Left ventricle myocardium superior (tissue), 1 donor: ENCODE results near the gene GSTM4. TPM values are rescaled to one million over a fixed set of nuclear protein-coding genes. Genes with fewer than 3 reads are reported as not detected.
"Not testable (repeated sequence)": the region's sequence is repeated elsewhere in the genome, so short reads cannot be mapped to it uniquely, and the experiment has no call there.

Experiments used
- ATAC-seq: fragments of 200-7000 bp; cut with Tn5 transposase; one replicate; pipeline ENCODE4 v1.9.1; 2020; ENCODE audit warnings: mild to moderate bottlenecking, moderate library complexity
- DNase-seq: peaks from one replicate; pipeline ENCODE4 v3.0.0-alpha.2; 2020
- intact Hi-C: fragments of 100-400 bp; cut with micrococcal nuclease; formaldehyde crosslinking; loops from one replicate; pipeline ENCODE4 v1.11.0; 2022
- total RNA-seq: library from RNA; stranded (reverse); fragmentation: NEBNext Ultra II Directional; extraction: Animal tissue kit (Norgen Biotek cat#: 25700); gene quantifications from one replicate; pipeline ENCODE4 v1.2.1, GENCODE V29; 2021
- donor health status: DM: no; HTN: yes; CAD: no; lungs with severe emphysema.

GSTM4 gene
- total RNA-seq, 1 donor from 2014 or later, result 46.5 TPM

- intact Hi-C loops, ATAC-seq, DNase-seq: not testable (repeated sequence)
These were observed 30.0 kb downstream of the GSTM4 start for GRCh38 chr1:109685890-109686289.

DNA sequence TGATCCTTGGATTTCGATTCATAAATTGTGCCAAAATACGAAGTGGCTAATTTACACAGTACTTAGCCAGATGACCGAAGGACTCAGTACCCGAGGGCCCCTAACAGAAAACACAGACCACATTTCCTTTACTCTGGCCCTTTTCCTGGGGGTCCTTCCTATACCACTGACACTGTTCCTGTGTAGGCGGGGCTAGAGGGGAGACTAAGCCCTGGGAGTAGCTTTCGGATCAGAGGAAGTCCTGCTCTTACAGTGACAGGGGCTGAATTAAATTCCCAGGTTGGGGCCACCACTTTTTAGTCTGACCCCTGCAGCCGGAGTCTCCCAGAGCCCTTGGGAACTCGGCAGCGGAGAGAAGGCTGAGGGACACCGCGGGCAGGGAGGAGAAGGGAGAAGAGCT lies 31.2 kb downstream of the GSTM4 start:
- intact Hi-C loops, ATAC-seq, DNase-seq: not testable (repeated sequence)

DNA sequence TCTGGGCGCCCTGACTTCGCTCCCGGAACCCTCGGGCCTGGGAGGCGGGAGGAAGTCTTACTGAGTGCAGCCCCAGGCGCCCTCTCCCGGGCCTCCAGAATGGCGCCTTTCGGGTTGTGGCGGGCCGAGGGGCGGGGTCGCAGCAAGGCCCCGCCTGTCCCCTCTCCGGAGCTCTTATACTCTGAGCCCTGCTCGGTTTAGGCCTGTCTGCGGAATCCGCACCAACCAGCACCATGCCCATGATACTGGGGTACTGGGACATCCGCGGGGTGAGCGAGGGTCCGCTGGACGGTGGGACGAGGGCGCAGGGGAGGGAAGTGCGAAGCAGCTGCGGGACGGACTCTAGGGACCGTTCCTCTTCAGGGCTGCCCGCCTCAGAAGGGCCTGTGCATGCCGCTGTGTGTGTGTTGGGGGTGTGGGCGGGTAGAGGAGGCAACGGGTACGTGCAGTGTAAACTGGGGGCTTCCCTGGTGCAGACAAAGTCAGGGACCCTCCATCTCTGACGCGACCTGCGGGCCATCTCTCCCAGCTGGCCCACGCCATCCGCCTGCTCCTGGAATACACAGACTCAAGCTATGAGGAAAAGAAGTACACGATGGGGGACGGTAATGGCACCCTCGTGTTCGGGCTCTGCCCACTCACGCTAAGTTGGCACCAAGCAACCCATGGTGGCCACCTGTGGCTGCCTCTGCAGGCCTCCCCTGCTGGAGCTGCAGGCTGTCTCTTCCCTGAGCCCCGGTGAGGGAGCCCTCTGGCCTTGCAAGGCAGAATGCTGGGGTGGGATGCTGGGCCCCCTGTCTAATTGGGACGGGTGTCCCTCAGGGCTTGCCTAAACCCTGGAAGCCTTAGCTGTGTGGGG lies 32.0 kb downstream of the GSTM4 start, which contains the start of gene GSTM1:
GSTM1 (plus strand) TSS at position 177 of the 859 bp plus-strand sequence; CDS start at position 234, 57 bp downstream.
- no peak for ATAC-seq
- intact Hi-C loops, result no loop called here
- DNase-seq, result no peak

- ATAC-seq (no peak), DNase-seq (no peak)
- intact Hi-C loops, result no loop called here
These were observed 34.0 kb downstream of the GSTM4 start for GRCh38 chr1:109689844-109690405.

DNA sequence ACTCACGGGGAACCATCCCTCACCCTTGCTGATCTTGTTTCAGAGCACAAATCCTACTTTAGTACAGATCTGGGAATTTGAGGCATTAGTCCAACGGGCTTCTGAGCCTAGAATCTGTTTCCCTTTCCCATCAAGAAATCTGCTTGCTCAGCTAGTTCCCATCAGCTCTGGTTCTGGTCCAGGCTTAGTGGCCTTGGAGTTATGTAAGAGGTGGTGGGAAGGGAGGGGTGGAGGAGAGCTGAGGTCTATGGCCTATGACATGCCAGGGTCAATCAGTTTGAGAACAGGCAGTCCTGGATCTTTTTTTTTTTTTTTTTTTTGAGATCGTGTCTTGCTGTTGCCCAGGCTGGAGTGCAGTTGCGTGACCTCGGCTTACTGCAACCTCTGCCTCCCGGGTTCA lies 35.9 kb downstream of the GSTM4 start:
- no peak for DNase-seq
- ATAC-seq, result no peak
- intact Hi-C loops, result no loop called here

GRCh38 chr1:109694400-109694799 lies 38.5 kb downstream of the GSTM4 start:
- intact Hi-C loops, ATAC-seq: not testable (repeated sequence)

DNA sequence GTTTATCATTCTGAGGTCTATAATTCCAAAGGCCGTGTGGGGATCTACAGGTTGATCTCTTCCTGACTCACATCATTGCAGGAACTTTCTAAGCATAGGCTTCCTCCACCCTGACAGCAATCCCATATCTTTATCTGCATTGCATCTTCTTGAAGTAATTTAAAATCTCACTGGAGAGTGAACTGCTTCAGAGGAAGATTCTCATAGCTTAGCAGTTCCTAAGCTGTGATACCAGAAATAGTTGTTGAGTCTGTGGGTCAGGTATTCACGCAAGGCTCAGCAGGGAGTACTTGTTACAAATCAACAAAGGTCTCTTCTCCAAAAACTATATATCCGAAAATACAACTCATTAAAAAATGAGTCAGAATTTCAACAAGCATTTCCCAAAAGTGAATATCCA lies 39.2 kb downstream of the GSTM4 start:
- ATAC-seq, intact Hi-C loops: not testable (repeated sequence)

More at GRCh38 chr1:109694400-109694799, 38.5 kb downstream of the GSTM4 start:
- not testable (repeated sequence) for DNase-seq

GRCh38 chr1:109697066-109697465 lies 41.2 kb downstream of the GSTM4 start:
- intact Hi-C loops, result no loop called here
- no peak for DNase-seq
- ATAC-seq, result no peak

More for the DNA sequence above, 39.2 kb downstream of the GSTM4 start:
- not testable (repeated sequence) for DNase-seq

DNA sequence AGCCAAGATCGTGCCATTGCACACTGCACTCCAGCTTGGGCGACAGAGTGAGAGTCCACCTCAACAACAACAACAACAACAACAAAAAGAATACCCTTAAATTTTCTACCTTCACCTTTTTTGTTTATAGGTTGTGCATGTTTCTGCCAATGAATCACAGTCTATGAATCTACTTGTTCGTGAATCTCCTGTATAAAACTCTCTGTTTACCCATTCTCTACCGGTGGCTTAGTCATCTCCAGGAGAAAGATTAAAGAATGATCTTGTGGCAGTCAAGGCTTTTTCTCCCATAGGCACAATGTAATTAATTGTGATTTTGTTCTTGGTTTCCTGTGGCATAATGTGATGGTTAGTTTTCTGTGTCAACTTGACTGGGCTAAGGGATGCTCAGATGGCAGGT lies 42.0 kb downstream of the GSTM4 start:
- ATAC-seq, DNase-seq, intact Hi-C loops: not testable (repeated sequence)

DNA sequence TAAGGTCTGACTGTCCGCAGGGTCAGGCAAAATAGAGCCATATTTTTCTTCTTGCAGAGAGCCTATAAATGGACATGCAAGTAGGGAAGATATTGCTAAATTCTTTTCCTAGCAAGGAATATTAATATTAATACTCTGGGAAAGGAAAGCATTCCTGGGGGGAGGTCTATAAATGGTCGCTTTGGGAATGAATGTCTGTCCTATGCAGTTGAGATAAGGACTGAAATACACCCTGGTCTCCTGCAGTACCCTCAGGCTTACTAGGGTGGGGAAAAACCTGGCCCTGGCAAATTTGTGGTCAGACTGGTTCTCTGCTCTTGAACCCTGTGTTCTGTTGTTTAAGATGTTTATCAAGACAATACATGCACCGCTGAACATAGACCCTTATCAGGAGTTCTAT lies 47.0 kb downstream of the GSTM4 start:
- DNase-seq, intact Hi-C loops, ATAC-seq: not testable (repeated sequence)

DNA sequence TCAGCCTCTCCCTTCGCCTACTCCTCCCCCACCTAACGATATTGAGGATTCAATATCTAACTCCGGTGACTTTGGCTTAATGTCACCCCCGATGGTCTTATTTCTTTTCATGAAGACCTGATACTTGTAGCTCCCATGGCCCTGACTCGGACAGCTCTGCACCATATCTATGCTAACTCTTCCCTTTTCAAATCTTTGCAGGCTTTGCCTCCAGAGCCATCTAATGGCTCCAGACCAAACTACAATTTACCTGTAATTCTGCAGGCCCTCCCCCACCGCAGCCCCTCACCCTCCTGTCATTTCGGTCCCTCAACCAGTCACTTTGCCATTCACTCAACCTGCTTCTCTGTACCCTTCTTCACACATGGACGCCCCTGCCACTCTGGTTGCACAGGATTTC lies 48.3 kb downstream of the GSTM4 start:
- no peak for DNase-seq
- intact Hi-C loops, result no loop called here
- ATAC-seq, result no peak

DNA sequence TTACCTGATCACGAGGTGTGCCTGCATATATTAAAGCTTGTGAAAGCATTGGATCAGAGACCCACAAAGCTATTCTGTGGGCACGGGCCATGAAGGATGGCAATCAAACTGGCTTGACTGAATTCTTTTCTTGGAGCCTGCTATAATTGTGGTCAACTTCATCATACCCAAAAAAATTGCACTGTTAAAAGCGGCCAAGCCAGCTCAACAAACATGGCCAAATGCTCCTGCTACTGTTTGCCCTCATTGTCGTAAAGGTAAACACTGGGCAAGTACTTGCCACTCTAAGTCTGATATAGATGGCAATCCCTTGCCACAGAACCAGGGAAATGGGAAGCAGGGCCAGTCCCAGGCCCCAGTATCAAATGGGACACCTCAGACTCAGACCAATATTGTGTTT lies 49.5 kb downstream of the GSTM4 start:
- DNase-seq, result no peak
- ATAC-seq, result no peak
- intact Hi-C loops, result no loop called here

GRCh38 chr1:109708949-109709348 lies 53.0 kb downstream of the GSTM4 start:
- ATAC-seq, intact Hi-C loops, DNase-seq: not testable (repeated sequence)

GRCh38 chr1:109709822-109710221 lies 53.9 kb downstream of the GSTM4 start:
- ATAC-seq, result peak; percentile 40
- DNase-seq, intact Hi-C loops: not testable (repeated sequence)

Other genes with a start within 250 kb of the GSTM4 start
- gene PSMA5, start 229.7 kb upstream of the GSTM4 start, total RNA-seq, result 50.8 TPM
- gene SYPL2, start 189.6 kb upstream of the GSTM4 start, total RNA-seq, result 30.4 TPM
- gene ATXN7L2, start 172.2 kb upstream of the GSTM4 start, total RNA-seq, result 3.4 TPM
- 4.3 TPM for gene CYB561D1, start 162.0 kb upstream of the GSTM4 start, total RNA-seq
- gene AMIGO1, start 146.4 kb upstream of the GSTM4 start, total RNA-seq, result 18.4 TPM
- gene GPR61, start 116.2 kb upstream of the GSTM4 start, total RNA-seq, result 0.07 TPM
- 2.2 TPM for gene GNAI3, start 107.5 kb upstream of the GSTM4 start, total RNA-seq
- not detected for gene GNAT2, start 36.5 kb upstream of the GSTM4 start, total RNA-seq
- gene AMPD2, start 36.3 kb upstream of the GSTM4 start, total RNA-seq, result 11.0 TPM
- gene GSTM2, start 12.0 kb downstream of the GSTM4 start, total RNA-seq, result 83.6 TPM
- gene GSTM1, start 31.7 kb downstream of the GSTM4 start, total RNA-seq, result not detected
- 2.6 TPM for gene GSTM5, start 56.2 kb downstream of the GSTM4 start, total RNA-seq
- gene GSTM3, start 84.9 kb downstream of the GSTM4 start, total RNA-seq, result 113 TPM
- not detected for gene EPS8L3, start 107.8 kb downstream of the GSTM4 start, total RNA-seq